ENCODE results near the gene KAT8. TPM values are rescaled to one million over a fixed set of nuclear protein-coding genes. Genes with fewer than 3 reads are reported as not detected.

The KAT8 gene
- total RNA-seq, 1 donor from 2014 or later = 72.0 TPM

- Histone ChIP-seq H3K4me3 (peak within 1 kb of the TSS; percentile 93), H3K4me1 (peaks cover 43% of the 10 kb centered on the region), H3K27me3 (ENCODE audit: low read depth) (no peaks in the 10 kb centered on the region), H3K36me3 (peaks cover 32% of the 10 kb centered on the region), H3K9me3 (replicated peaks) (no peaks in the 10 kb centered on the region), H3K27ac (replicated peaks) (peak within 1 kb of the TSS; percentile 92)
- intact Hi-C loops (cut with micrococcal nuclease) = loop anchor here (5.0 kb wide), 1 partner anchor 42 kb away; the partner anchor contains the start of gene STX4
- no peak for TF ChIP-seq CTCF (IDR thresholded peaks at IDR 0.05; ENCODE audit: borderline replicate concordance)
- peak; percentile 98 for DNase-seq
Measured at GRCh38 chr16:31073970-31074813, 43.3 kb upstream of the KAT8 start, which contains the start of the genes ZNF646 and ZNF668. Gene ZNF646, plus strand, starts transcription at chr16:31074422. Its CDS starts 1,903 bp downstream, at chr16:31076325. Gene ZNF668, minus strand, starts transcription at chr16:31074240. Its CDS starts 9,781 bp downstream, at chr16:31064459.

- DNase-seq = no peak
- no peak for TF ChIP-seq CTCF (IDR thresholded peaks at IDR 0.05; ENCODE audit: borderline replicate concordance)
- Histone ChIP-seq H3K4me1 (peaks cover 43% of the 10 kb centered on the region), H3K4me3 (peak overlapping the region; percentile 93), H3K36me3 (peaks cover 38% of the 10 kb centered on the region), H3K27me3 (ENCODE audit: low read depth) (no peaks in the 10 kb centered on the region), H3K27ac (replicated peaks) (peak overlapping the region; percentile 92), H3K9me3 (replicated peaks) (no peaks in the 10 kb centered on the region)
- intact Hi-C loops (cut with micrococcal nuclease) = loop anchor here (5.0 kb wide), 1 partner anchor 42 kb away; the partner anchor contains the start of gene STX4
Measured at GRCh38 chr16:31074814-31075183, 42.7 kb upstream of the KAT8 start.

- no peaks in the 10 kb centered on the region for H3K9me3 ChIP-seq (replicated peaks)
- H3K4me3 ChIP-seq = no peak overlapping the region
- H3K36me3 ChIP-seq = peaks cover 53% of the 10 kb centered on the region
- H3K4me1 ChIP-seq = peaks cover 42% of the 10 kb centered on the region
- H3K27ac ChIP-seq (replicated peaks) = no peak overlapping the region
- no peak for TF ChIP-seq CTCF (IDR thresholded peaks at IDR 0.05; ENCODE audit: borderline replicate concordance)
- no peaks in the 10 kb centered on the region for H3K27me3 ChIP-seq (ENCODE audit: low read depth)
- DNase-seq = no peak
- intact Hi-C loops (cut with micrococcal nuclease) = no loop called here
Measured at GRCh38 chr16:31076319-31076718, 41.1 kb upstream of the KAT8 start.

GRCh38 chr16:31077024-31077423 is 40.4 kb upstream of the KAT8 start:
- Histone ChIP-seq H3K4me1 (peaks cover 42% of the 10 kb centered on the region), H3K9me3 (replicated peaks) (no peaks in the 10 kb centered on the region), H3K36me3 (peaks cover 59% of the 10 kb centered on the region), H3K27ac (replicated peaks) (no peak overlapping the region), H3K27me3 (ENCODE audit: low read depth) (no peaks in the 10 kb centered on the region), H3K4me3 (no peak overlapping the region)
- intact Hi-C loops (cut with micrococcal nuclease) = no loop called here
- no peak for TF ChIP-seq CTCF (IDR thresholded peaks at IDR 0.05; ENCODE audit: borderline replicate concordance)
- DNase-seq = no peak

GRCh38 chr16:31077592-31078396 is 39.7 kb upstream of the KAT8 start:
- TF ChIP-seq CTCF (IDR thresholded peaks at IDR 0.05; ENCODE audit: borderline replicate concordance) = no peak
- H3K4me3 ChIP-seq = no peak overlapping the region
- no peak for DNase-seq
- no peaks in the 10 kb centered on the region for H3K9me3 ChIP-seq (replicated peaks)
- intact Hi-C loops (cut with micrococcal nuclease) = no loop called here
- no peaks in the 10 kb centered on the region for H3K27me3 ChIP-seq (ENCODE audit: low read depth)
- peaks cover 66% of the 10 kb centered on the region for H3K36me3 ChIP-seq
- H3K27ac ChIP-seq (replicated peaks) = no peak overlapping the region
- H3K4me1 ChIP-seq = peaks cover 42% of the 10 kb centered on the region
